Vagina (tissue), 2 donors: Measurements from ENCODE around the gene SLTM.

Experiments used
- CTCF ChIP-seq, 3 experiments: fragments of 450-650 bp in 2 of 3; fragments of 200-600 bp in 1 of 3; sonication (generic) in 1 of 3; IDR thresholded peaks; one replicate each; pipeline ENCODE4 v1.5.1; 2017 to 2019; ENCODE audit warnings: antibody characterized with exemption in 3 of 3, mild to moderate bottlenecking in 2 of 3, moderate library complexity in 2 of 3
- POLR2A ChIP-seq, 2 donors: fragments of 450-650 bp; IDR thresholded peaks; one replicate each; pipeline ENCODE4 v1.6.1; 2017; ENCODE audit warnings: antibody characterized with exemption in 2 of 2, mild to moderate bottlenecking in 2 of 2, moderate library complexity in 2 of 2
- POLR2AphosphoS5 ChIP-seq, 2 donors: sonication (generic); formaldehyde crosslinking; IDR thresholded peaks; one replicate each; pipeline ENCODE4 v1.9.0; 2017; ENCODE audit warnings: antibody characterized with exemption in 2 of 2, mild to moderate bottlenecking in 2 of 2, low read depth in 1 of 2; ENCODE audit not compliant: insufficient read depth in 1 of 2

DNA sequence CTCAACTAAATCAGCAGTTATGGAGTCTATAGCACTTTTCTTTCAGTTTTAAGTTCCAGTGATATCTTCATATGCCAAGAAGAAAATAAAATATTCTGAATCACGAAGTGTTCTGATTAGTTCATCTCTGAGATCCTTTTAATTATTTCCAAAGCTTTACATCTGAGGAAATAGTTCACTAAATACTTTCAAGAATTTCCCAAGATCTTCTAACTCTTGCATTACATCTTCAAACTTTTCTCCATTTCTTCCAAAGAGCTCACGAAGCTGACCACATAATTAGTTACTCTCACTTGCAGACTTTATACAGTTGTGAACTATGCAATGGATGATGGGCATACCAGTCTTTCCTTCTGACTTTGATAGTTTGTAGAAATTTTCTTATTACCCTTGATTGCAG, 49.8 kb upstream of the SLTM start:
- TF ChIP-seq CTCF (IDR thresholded peaks at IDR 0.05): no peak
- TF ChIP-seq POLR2AphosphoS5 (IDR thresholded peaks at IDR 0.05; ENCODE audit: insufficient read depth in 1 of 2, low read depth in 1 of 2): no peak
- TF ChIP-seq POLR2A (IDR thresholded peaks at IDR 0.05): no peak
